SU-DHL-6 (cell line): ENCODE data around the gene DDX51.

Experiments used
- H2AFZ ChIP-seq: fragments of 200-600 bp; sonication (generic); 2 replicates; pipeline ENCODE4 v1.6.1; 2014; ENCODE audit warnings: low read depth, mild to moderate bottlenecking, moderate library complexity, mixed read lengths, antibody characterized with exemption, low read length; ENCODE audit not compliant: severe bottlenecking
- H3F3A ChIP-seq: fragments of 200-600 bp; shearing (Covaris generic); 2 replicates; pipeline ENCODE4 v1.6.0; 2016; ENCODE audit warnings: antibody characterized with exemption, mild to moderate bottlenecking; ENCODE audit not compliant: insufficient read depth
- H3K27ac ChIP-seq: fragments of 200-600 bp; sonication (generic); 2 replicates; pipeline ENCODE4 v1.5.1; 2016; ENCODE audit warnings: low read depth, mild to moderate bottlenecking, low read length, moderate library complexity, mixed read lengths
- H3K27me3 ChIP-seq: fragments of 200-600 bp; sonication (generic), shearing (Covaris generic); 2 replicates; pipeline ENCODE4 v1.6.0; 2014; ENCODE audit warnings: mild to moderate bottlenecking, low read length
- H3K36me3 ChIP-seq: fragments of 200-600 bp; sonication (generic); 2 replicates; pipeline ENCODE4 v1.6.1; 2014; ENCODE audit warnings: mild to moderate bottlenecking, low read length, mixed read lengths
- H3K4me2 ChIP-seq: fragments of 300-600, 200-600 bp; shearing (Covaris generic), sonication (generic); 2 replicates; pipeline ENCODE4 v1.6.0; 2014; ENCODE audit warnings: low read length, low read depth, mild to moderate bottlenecking; ENCODE audit not compliant: poor library complexity, severe bottlenecking
- H3K4me3 ChIP-seq: fragments of 200-600 bp; sonication (generic); 2 replicates; pipeline ENCODE4 v1.5.1; 2014; ENCODE audit warnings: antibody characterized with exemption, low read length, mild to moderate bottlenecking, mixed read lengths; ENCODE audit not compliant: insufficient read depth, poor library complexity, severe bottlenecking
- H3K79me2 ChIP-seq: fragments of 200-600 bp; sonication (generic); 2 replicates; pipeline ENCODE4 v1.6.1; 2014; ENCODE audit warnings: mild to moderate bottlenecking, low read length, moderate library complexity; ENCODE audit not compliant: insufficient read depth
- H3K9ac ChIP-seq: fragments of 200-600 bp; sonication (generic); 2 replicates; pipeline ENCODE4 v1.7.0; 2014; ENCODE audit warnings: mild to moderate bottlenecking, low read length
- H3K9me2 ChIP-seq: fragments of 200-600 bp; sonication (generic); replicated peaks from 2 replicates; pipeline ENCODE4 v1.6.1; 2014; ENCODE audit warnings: low read length; ENCODE audit not compliant: insufficient read depth
- H3K9me3 ChIP-seq: fragments of 200-600 bp; sonication (generic); 2 replicates; pipeline ENCODE4 v1.6.1; 2014; ENCODE audit warnings: low read length, mixed read lengths; ENCODE audit not compliant: insufficient read depth
- H4K20me1 ChIP-seq: fragments of 200-600 bp; sonication (generic); 2 replicates; pipeline ENCODE4 v1.6.1; 2014; ENCODE audit warnings: low read depth, mild to moderate bottlenecking, antibody characterized with exemption, low read length, moderate library complexity, mixed read lengths
- CTCF ChIP-seq: fragments of 200-600 bp; sonication (generic); IDR thresholded peaks from one replicate; pipeline ENCODE4 v1.5.1; 2017; ENCODE audit warnings: antibody characterized with exemption, mild to moderate bottlenecking, low read length, moderate library complexity; ENCODE audit not compliant: insufficient read depth, poor library complexity, severe bottlenecking
- EZH2phosphoT487 ChIP-seq: fragments of 200-600 bp; sonication (generic), shearing (Covaris generic); conservative IDR thresholded peaks from 2 replicates; pipeline ENCODE4 v1.6.1; 2018; ENCODE audit warnings: mild to moderate bottlenecking, antibody characterized with exemption, low read length, moderate library complexity, mixed read lengths

DDX51 gene

GRCh38 chr12:132179431-132180362, 35.6 kb upstream of the DDX51 start:
- Histone ChIP-seq H2AFZ (no peak overlapping the region), H3K27me3 (no peaks in the 10 kb centered on the region), H3K36me3 (no peaks in the 10 kb centered on the region), H3K27ac (no peak overlapping the region), H3K79me2 (no peaks in the 10 kb centered on the region), H3K4me2 (no peak overlapping the region), H3F3A (no peaks in the 10 kb centered on the region), H4K20me1 (no peaks in the 10 kb centered on the region), H3K9ac (no peak overlapping the region), H3K9me2 (no peaks in the 10 kb centered on the region), H3K9me3 (no peaks in the 10 kb centered on the region), H3K4me3 (no peak overlapping the region)
- TF ChIP-seq EZH2phosphoT487 (no peak), CTCF (no peak)

GRCh38 chr12:132178801-132179401, 34.8 kb upstream of the DDX51 start:
- H3K4me2 ChIP-seq: no peak overlapping the region
- H3K36me3 ChIP-seq: no peaks in the 10 kb centered on the region
- H3K27ac ChIP-seq: no peak overlapping the region
- TF ChIP-seq CTCF (no peak), EZH2phosphoT487 (no peak)
- H4K20me1 ChIP-seq: no peaks in the 10 kb centered on the region
- no peak overlapping the region for H2AFZ ChIP-seq
- no peaks in the 10 kb centered on the region for H3K9me2 ChIP-seq
- no peaks in the 10 kb centered on the region for H3K9me3 ChIP-seq
- no peak overlapping the region for H3K9ac ChIP-seq
- H3K27me3 ChIP-seq: no peaks in the 10 kb centered on the region
- H3K4me3 ChIP-seq: no peak overlapping the region
- H3F3A ChIP-seq: no peaks in the 10 kb centered on the region
- no peaks in the 10 kb centered on the region for H3K79me2 ChIP-seq

GRCh38 chr12:132178316-132178715, 34.2 kb upstream of the DDX51 start:
- H3K79me2 ChIP-seq: no peaks in the 10 kb centered on the region
- H3K9me2 ChIP-seq: no peaks in the 10 kb centered on the region
- no peak overlapping the region for H3K4me2 ChIP-seq
- H3K9me3 ChIP-seq: no peaks in the 10 kb centered on the region
- H3F3A ChIP-seq: no peaks in the 10 kb centered on the region
- no peak overlapping the region for H3K4me3 ChIP-seq
- no peak overlapping the region for H3K9ac ChIP-seq
- H3K27me3 ChIP-seq: no peaks in the 10 kb centered on the region
- H3K36me3 ChIP-seq: no peaks in the 10 kb centered on the region
- no peaks in the 10 kb centered on the region for H4K20me1 ChIP-seq
- H3K27ac ChIP-seq: no peak overlapping the region
- TF ChIP-seq EZH2phosphoT487: no peak
- no peak for TF ChIP-seq CTCF
- no peak overlapping the region for H2AFZ ChIP-seq
